GM12878 (cell line): ENCODE data around the gene PIGS. TPM values are rescaled to one million over a fixed set of nuclear protein-coding genes. Genes with fewer than 3 reads are reported as not detected.

Experiments
- ATAC-seq: fragments of 200-7000 bp; cut with Tn5 transposase; 3 replicates; pipeline ENCODE4 v1.9.1; 2020; ENCODE audit warnings: mild to moderate bottlenecking, moderate library complexity
- BruUV-seq: library from RNA; stranded (reverse); fragments of 400-500 nt; replicated peaks from 2 replicates; lab custom pipeline; 2021; lab: Mats Ljungman, UMichigan
- CTCF ChIA-PET: fragments of 300-600 bp; sonication (Branson Sonifier 250); formaldehyde crosslinking; extraction: SDS; loops from one replicate; lab custom pipeline; 2021; ENCODE audit warnings: inconsistent platforms; lab: Yijun Ruan, JAX
- POLR2A ChIA-PET: fragments of 350-600 bp; formaldehyde crosslinking; extraction: SDS; loops from one replicate; lab custom pipeline; 2021; ENCODE audit warnings: inconsistent platforms; lab: Charles Lee
- RAD21 ChIA-PET: fragments of 300-600 bp; sonication (Branson Sonifier 250); formaldehyde crosslinking; loops from one replicate; lab custom pipeline; 2023; ENCODE audit warnings: antibody characterized with exemption; ENCODE audit not compliant: unreplicated experiment; lab: Charles Lee
- SMC1A ChIA-PET: fragments of 300-600 bp; sonication (Branson Sonifier 250); formaldehyde crosslinking; loops from one replicate; lab custom pipeline; 2023; ENCODE audit not compliant: unreplicated experiment, uncharacterized antibody; lab: Charles Lee
- DNase-seq: peaks from one replicate; pipeline ENCODE4 v3.0.0-alpha.2; 2011; ENCODE audit warnings: low read depth, low spot score
- FAIRE-seq: peaks from 3 replicates; lab custom pipeline; 2011; peaks lifted over from hg19 to GRCh38; lab: Jason Lieb, UNC
- H2AFZ ChIP-seq: 2 replicates; pipeline ENCODE4 v1.6.0; 2011; ENCODE audit warnings: low read depth, low read length, control low read depth; ENCODE audit not compliant: control insufficient read depth
- H3K27ac ChIP-seq: 2 replicates; pipeline ENCODE4 v1.5.1; 2011; ENCODE audit warnings: control low read depth; ENCODE audit not compliant: control insufficient read depth, insufficient read depth
- H3K27me3 ChIP-seq, 2 experiments: replicated peaks in 1 of 2; 2 replicates each; pipeline versions ENCODE4 v1.6.0 to v1.6.1; 2011; ENCODE audit warnings: low read length in 1 of 2; ENCODE audit not compliant: control insufficient read depth in 2 of 2, insufficient read depth in 2 of 2
- H3K36me3 ChIP-seq, 2 experiments: 2 replicates each; pipeline ENCODE4 v1.5.1; 2011; ENCODE audit warnings: low read length in 1 of 2; ENCODE audit not compliant: control insufficient read depth in 2 of 2, insufficient read depth in 2 of 2
- H3K4me1 ChIP-seq: 2 replicates; pipeline ENCODE4 v1.6.1; 2011; ENCODE audit warnings: mild to moderate bottlenecking, low read length, moderate library complexity, mixed read lengths; ENCODE audit not compliant: control insufficient read depth, insufficient read depth
- H3K4me2 ChIP-seq: 2 replicates; pipeline ENCODE4 v1.6.0; 2011; ENCODE audit warnings: control low read depth; ENCODE audit not compliant: control insufficient read depth, insufficient read depth
- H3K4me3 ChIP-seq: fragments of 200-600 bp; sonication (generic); 2 replicates; pipeline ENCODE4 v1.5.1; 2016
- H3K79me2 ChIP-seq: 2 replicates; pipeline ENCODE4 v1.6.0; 2011; ENCODE audit warnings: low read length; ENCODE audit not compliant: control insufficient read depth, insufficient read depth
- H3K9ac ChIP-seq: 2 replicates; pipeline ENCODE4 v1.8.0; 2011; ENCODE audit warnings: low read length, control low read depth, mixed read lengths; ENCODE audit not compliant: control insufficient read depth, insufficient read depth
- H3K9me3 ChIP-seq: replicated peaks from 3 replicates; pipeline ENCODE4 v1.5.1; 2011; ENCODE audit warnings: mild to moderate bottlenecking, low read length; ENCODE audit not compliant: control insufficient read depth, insufficient read depth
- H4K20me1 ChIP-seq: 2 replicates; pipeline ENCODE4 v1.6.0; 2011; ENCODE audit not compliant: control insufficient read depth, insufficient read depth
- MTA3 ChIP-seq: IDR thresholded peaks from 2 replicates; pipeline ENCODE4 v1.6.1; 2012; ENCODE audit warnings: low read length, inconsistent platforms, borderline replicate concordance
- RB1 ChIP-seq: fragments of 450-650 bp; formaldehyde crosslinking; IDR thresholded peaks from 2 replicates; pipeline ENCODE4 v1.6.1; 2017; ENCODE audit warnings: mild to moderate bottlenecking, borderline replicate concordance
- RELB ChIP-seq: fragments of 450-650 bp; IDR thresholded peaks from 2 replicates; pipeline ENCODE4 v1.6.1; 2017; ENCODE audit warnings: low read depth, mild to moderate bottlenecking, moderate library complexity
- SREBF2 ChIP-seq: IDR thresholded peaks from 2 replicates; pipeline ENCODE4 v1.6.1; 2012; ENCODE audit warnings: mild to moderate bottlenecking, low read length
- WGBS: methylation state at CpG from one replicate; pipeline ENCODE4 v1.1.6; 2016; ENCODE audit warnings: low lambda C conversion rate; ENCODE audit not compliant: insufficient replicate concordance, insufficient coverage; ENCODE audit errors: missing lambda C conversion rate; 5-methylcytosine and 5-hydroxymethylcytosine counted together
- in situ Hi-C: fragments of 300-500 bp; cut with MboI; formaldehyde crosslinking; loops from 9 replicates; pipeline ENCODE4 v1.14.3; 2018; ENCODE audit warnings: mixed read lengths
- intact Hi-C: fragments of 100-400 bp; cut with micrococcal nuclease; formaldehyde crosslinking; loops from one replicate; pipeline ENCODE4 v1.14.2; 2022; ENCODE audit not compliant: unreplicated experiment
- polyA plus RNA-seq, 11 experiments: library from polyadenylated mRNA; depleted of rRNA in 4 of 11; unstranded in 6 of 11; stranded (reverse) in 5 of 11; fragments of >200 nt; fragmentation: Nextera tagmentation in 4 of 11; fragmentation: Illumina TruSeq in 1 of 11; extraction: Ambion mirVana in 4 of 11; extraction: Trizol in 1 of 11; gene quantifications; 1 replicate in 1 of 11; 2 replicates in 10 of 11; pipeline versions ENCODE4 v1.2.1 to v1.2.3, GENCODE V29; 2011 to 2016; ENCODE audit warnings: inconsistent platforms in 2 of 11, missing spikeins in 2 of 11, low read depth in 1 of 11
- total RNA-seq, 4 experiments: library from RNA; depleted of rRNA in 3 of 4; stranded (reverse); fragments of >200 nt in 3 of 4; fragmentation: Illumina TruSeq in 1 of 4; extraction: Trizol in 1 of 4; gene quantifications; 2 replicates each; pipeline versions ENCODE4 v1.2.1 to v1.2.3, GENCODE V29; 2013 to 2021
- TF ChIP-seq, protein P1 (sequence below): fragments of 450-650 bp; IDR thresholded peaks from 2 replicates; pipeline ENCODE4 v1.6.1; 2014; ENCODE audit warnings: mild to moderate bottlenecking

Gene PIGS
- total and polyA plus RNA-seq, 10 of the 15 experiments (the other 5 are each of a cell fraction or from before 2014, with no cell fraction given), result 27.5 to 73.7 (median 50.7) TPM

DNA sequence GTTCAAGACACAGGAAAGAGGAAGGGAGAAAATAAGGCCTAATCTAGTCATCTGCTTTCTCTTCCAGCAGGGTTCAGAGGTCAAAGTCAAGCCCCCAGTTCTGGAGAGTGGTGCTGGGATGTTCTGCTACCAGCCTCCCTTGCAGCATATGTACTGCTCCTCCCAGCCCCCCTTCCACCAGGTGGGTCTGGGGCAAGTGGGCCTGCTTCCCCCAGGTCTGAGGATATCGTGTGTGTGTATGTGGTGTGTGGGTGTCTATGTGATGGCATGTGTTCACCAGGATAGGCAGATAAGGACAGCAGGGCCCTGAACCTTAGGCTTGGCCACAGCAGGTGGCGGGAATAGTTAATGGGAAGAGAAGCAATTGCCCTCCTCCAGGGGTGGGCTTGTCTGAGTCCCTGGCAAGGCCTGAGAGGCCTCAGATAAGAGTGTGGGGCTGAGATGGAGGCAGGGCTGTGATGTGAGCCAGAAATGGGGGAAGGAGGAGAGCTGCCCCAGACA is 44.1 kb downstream of the PIGS start:
- no peak for DNase-seq
- WGBS, result 38% methylated on average over 2 of the region's 2 CpGs
- no peak for ATAC-seq
- CTCF ChIA-PET, result interaction anchor here (1.5 to 1.6 kb wide), 2 partner anchors 14 to 30 kb away, joined by 4 to 6 read pairs; no protein-coding TSS in a partner anchor
- BruUV-seq, result no TSS peak
- FAIRE-seq, result no peak
- Histone ChIP-seq H3K4me3 (no peak overlapping the region), H3K79me2 (no peaks in the 10 kb centered on the region), H3K27ac (no peak overlapping the region), H3K4me1 (no peaks in the 10 kb centered on the region), H3K9me3 (no peaks in the 10 kb centered on the region), H3K9ac (no peak overlapping the region), H3K36me3 (no peaks in the 10 kb centered on the region; a peak in 1 of 4 replicates), H3K27me3 (no peaks in the 10 kb centered on the region; a peak in 1 of 4 replicates), H2AFZ (no peak overlapping the region), H3K4me2 (no peak overlapping the region)
- intact Hi-C loops, result no loop called here
- RAD21 ChIA-PET, result no interaction called here
- in situ Hi-C loops, result no loop called here
- SMC1A ChIA-PET, result no interaction called here
- POLR2A ChIA-PET, result no interaction called here
- TF ChIP-seq RB1 (no peak), SREBF2 (no peak), RELB (no peak), MTA3 (no peak)
- TF ChIP-seq, protein P1, sequence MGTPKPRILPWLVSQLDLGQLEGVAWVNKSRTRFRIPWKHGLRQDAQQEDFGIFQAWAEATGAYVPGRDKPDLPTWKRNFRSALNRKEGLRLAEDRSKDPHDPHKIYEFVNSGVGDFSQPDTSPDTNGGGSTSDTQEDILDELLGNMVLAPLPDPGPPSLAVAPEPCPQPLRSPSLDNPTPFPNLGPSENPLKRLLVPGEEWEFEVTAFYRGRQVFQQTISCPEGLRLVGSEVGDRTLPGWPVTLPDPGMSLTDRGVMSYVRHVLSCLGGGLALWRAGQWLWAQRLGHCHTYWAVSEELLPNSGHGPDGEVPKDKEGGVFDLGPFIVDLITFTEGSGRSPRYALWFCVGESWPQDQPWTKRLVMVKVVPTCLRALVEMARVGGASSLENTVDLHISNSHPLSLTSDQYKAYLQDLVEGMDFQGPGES, result no peak
- TF ChIP-seq, all 136 proteins: peak for 0
- no peaks in the 10 kb centered on the region for H4K20me1 ChIP-seq
